ENCODE measurements around the gene GMEB1.
"Not testable (repeated sequence)": the region's sequence is repeated elsewhere in the genome, so short reads cannot be mapped to it uniquely, and the experiment has no call there.

GMEB1 gene

DNA sequence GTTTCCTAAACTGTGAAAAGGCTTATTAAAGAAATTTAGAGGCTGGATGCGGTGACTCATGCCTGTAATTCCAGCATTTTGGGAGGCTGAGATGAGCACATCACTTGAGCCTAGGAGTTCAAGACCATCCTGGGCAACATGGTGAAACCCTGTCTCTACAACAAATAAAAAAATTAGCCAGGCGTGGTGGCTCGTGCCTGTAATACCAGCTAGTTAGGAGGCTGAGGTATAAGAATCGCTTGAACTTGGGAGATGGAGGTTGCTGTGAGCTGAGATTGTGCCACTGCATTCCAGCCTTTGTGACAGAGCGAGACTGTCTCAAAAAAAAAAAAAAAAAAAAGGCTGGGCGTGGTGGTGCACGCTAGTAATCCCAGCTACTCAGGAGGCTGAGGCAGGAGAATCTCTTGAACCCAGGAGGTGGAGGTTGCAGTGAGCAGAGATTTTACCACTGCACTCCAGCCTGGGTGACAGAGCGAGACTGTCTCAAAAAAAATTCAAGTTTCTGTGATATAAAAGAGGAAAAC lies 82.2 kb downstream of the GMEB1 start:
- peak; percentile 87 to 91 for DNase-seq
- not testable (repeated sequence) for H2BK12ac ChIP-seq (ENCODE audit: low read length); H2AK5ac ChIP-seq (ENCODE audit: low read length); H4K12ac ChIP-seq (ENCODE audit: low read depth, low read length); H3K9me3 ChIP-seq (ENCODE audit: insufficient read depth, low read depth, low read length); H3K4me3 ChIP-seq (ENCODE audit: low read depth, low read length); H2BK120ac ChIP-seq (ENCODE audit: insufficient read depth, low read length, poor library complexity); H3K18ac ChIP-seq (ENCODE audit: low read length); H4K8ac ChIP-seq (ENCODE audit: low read depth, low read length); H3K14ac ChIP-seq (ENCODE audit: low read length); H3K9ac ChIP-seq (ENCODE audit: low read length); H3K4me2 ChIP-seq (ENCODE audit: low read length); H3K27me3 ChIP-seq (ENCODE audit: insufficient read depth, low read length); H2AFZ ChIP-seq (ENCODE audit: insufficient read depth, low read length, poor library complexity); H3K79me1 ChIP-seq (ENCODE audit: low read length); H3K23ac ChIP-seq (ENCODE audit: low read length); H4K91ac ChIP-seq (ENCODE audit: low read depth, low read length); H3K4me1 ChIP-seq (ENCODE audit: control insufficient read depth in 1 of 2, insufficient read depth in 2 of 2, low read length in 2 of 2); H2BK5ac ChIP-seq (ENCODE audit: low read depth, low read length, poor library complexity)
- no CpG with 5 or more reads among the region's 8 CpGs for WGBS (ENCODE audit: extremely low coverage, insufficient coverage, insufficient read length)
- H3K79me2 ChIP-seq (ENCODE audit: control insufficient read depth, insufficient read depth, low read length, poor library complexity): peaks cover 15% of the 10 kb centered on the region
- peak overlapping the region; percentile 98 for H3K4ac ChIP-seq (ENCODE audit: low read depth, low read length)
- H3K36me3 ChIP-seq (ENCODE audit: control insufficient read depth in 1 of 2, insufficient read depth in 2 of 2, low read length in 2 of 2): peaks cover 26 to 28% of the 10 kb centered on the region in 2 experiments
- peak overlapping the region; percentile 10 for H3K27ac ChIP-seq (ENCODE audit: low read depth, low read length)

DNA sequence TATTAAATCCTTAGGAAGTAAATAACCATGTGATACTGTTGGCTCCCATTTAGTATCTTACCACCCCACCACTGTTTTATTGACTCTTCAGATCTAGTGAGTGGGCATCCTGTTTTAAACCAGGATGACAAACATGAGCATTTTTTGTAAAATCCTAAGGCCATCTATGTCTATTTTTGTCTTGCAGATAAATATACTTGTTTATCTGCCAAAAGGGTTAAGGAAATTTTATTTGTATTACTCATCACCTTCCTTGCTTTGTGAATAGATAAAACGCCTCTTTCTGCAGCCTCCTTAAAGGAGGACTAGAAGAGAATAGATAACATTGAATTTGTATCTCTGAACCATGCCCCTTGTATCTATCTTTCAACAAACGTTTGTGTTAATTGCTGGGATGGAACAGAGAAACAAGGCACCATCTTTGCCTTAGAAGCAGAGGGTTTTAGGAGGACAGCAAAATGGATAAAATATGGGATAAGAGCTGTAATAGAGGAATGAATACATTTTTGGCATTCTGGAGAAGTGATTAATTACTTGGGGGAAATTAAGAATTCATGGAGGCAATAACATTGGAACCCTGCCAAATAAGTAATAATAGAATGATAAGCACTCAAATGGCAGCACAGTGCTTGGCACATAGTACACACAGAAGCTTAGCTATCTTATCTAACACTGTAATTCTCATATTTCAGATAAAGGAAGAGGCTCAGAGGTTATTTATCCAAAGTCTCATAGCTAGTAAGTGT lies 82.9 kb downstream of the GMEB1 start:
- no peaks in the 10 kb centered on the region for H3K27me3 ChIP-seq (ENCODE audit: insufficient read depth, low read length)
- peak overlapping the region; percentile 10 for H3K27ac ChIP-seq (ENCODE audit: low read depth, low read length)
- H3K14ac ChIP-seq (ENCODE audit: low read length): no peak overlapping the region
- H3K9ac ChIP-seq (ENCODE audit: low read length): no peak overlapping the region
- H2BK5ac ChIP-seq (ENCODE audit: low read depth, low read length, poor library complexity): no peak overlapping the region
- H4K91ac ChIP-seq (ENCODE audit: low read depth, low read length): no peak overlapping the region
- no peaks in the 10 kb centered on the region for H3K79me1 ChIP-seq (ENCODE audit: low read length)
- no peak overlapping the region for H2BK12ac ChIP-seq (ENCODE audit: low read length)
- H4K8ac ChIP-seq (ENCODE audit: low read depth, low read length): no peak overlapping the region
- H3K4me2 ChIP-seq (ENCODE audit: low read length): no peak overlapping the region
- peaks cover 24 to 26% of the 10 kb centered on the region in 2 experiments for H3K36me3 ChIP-seq (ENCODE audit: control insufficient read depth in 1 of 2, insufficient read depth in 2 of 2, low read length in 2 of 2)
- peak in 1 of 2 donors; percentile 41 for DNase-seq
- H3K23ac ChIP-seq (ENCODE audit: low read length): no peak overlapping the region
- no peak overlapping the region for H4K12ac ChIP-seq (ENCODE audit: low read depth, low read length)
- H2AFZ ChIP-seq (ENCODE audit: insufficient read depth, low read length, poor library complexity): no peak overlapping the region
- no CpG with 5 or more reads among the region's 2 CpGs for WGBS (ENCODE audit: extremely low coverage, insufficient coverage, insufficient read length)
- no peak overlapping the region for H3K4me3 ChIP-seq (ENCODE audit: low read depth, low read length)
- H2AK5ac ChIP-seq (ENCODE audit: low read length): no peak overlapping the region
- peaks cover 0 to 4% of the 10 kb centered on the region in 2 experiments for H3K4me1 ChIP-seq (ENCODE audit: control insufficient read depth in 1 of 2, insufficient read depth in 2 of 2, low read length in 2 of 2)
- H3K18ac ChIP-seq (ENCODE audit: low read length): no peak overlapping the region
- H3K9me3 ChIP-seq (ENCODE audit: insufficient read depth, low read depth, low read length): no peaks in the 10 kb centered on the region
- H2BK120ac ChIP-seq (ENCODE audit: insufficient read depth, low read length, poor library complexity): no peak overlapping the region
- peak overlapping the region; percentile 98 for H3K4ac ChIP-seq (ENCODE audit: low read depth, low read length)
- H3K79me2 ChIP-seq (ENCODE audit: control insufficient read depth, insufficient read depth, low read length, poor library complexity): peaks cover 12% of the 10 kb centered on the region

DNA sequence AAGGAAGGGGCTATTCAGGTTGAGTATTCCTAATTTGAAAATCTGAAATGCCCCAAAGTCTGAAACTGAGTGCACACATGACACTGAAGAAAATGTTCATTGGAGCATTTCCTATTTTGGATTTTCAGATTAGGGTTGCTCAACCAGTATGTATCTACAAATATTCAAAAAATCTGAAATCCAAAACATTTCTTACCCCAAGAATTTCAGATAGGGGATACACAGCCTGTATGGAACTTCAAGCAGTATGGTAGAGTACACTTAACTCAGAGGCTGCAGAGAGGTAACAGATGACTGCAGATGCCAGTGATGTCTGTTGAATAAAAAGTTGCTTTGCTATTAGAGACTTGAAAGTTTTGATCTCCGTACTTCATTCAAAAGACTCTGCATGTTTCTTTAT lies 87.1 kb downstream of the GMEB1 start:
- Histone ChIP-seq H3K9me3 (ENCODE audit: insufficient read depth, low read depth, low read length) (no peaks in the 10 kb centered on the region), H3K4ac (ENCODE audit: low read depth, low read length) (no peak overlapping the region), H2BK12ac (ENCODE audit: low read length) (no peak overlapping the region), H3K9ac (ENCODE audit: low read length) (no peak overlapping the region), H3K79me1 (ENCODE audit: low read length) (no peaks in the 10 kb centered on the region), H3K4me2 (ENCODE audit: low read length) (no peak overlapping the region), H3K4me3 (ENCODE audit: low read depth, low read length) (no peak overlapping the region), H2BK5ac (ENCODE audit: low read depth, low read length, poor library complexity) (no peak overlapping the region), H3K18ac (ENCODE audit: low read length) (no peak overlapping the region), H2AK5ac (ENCODE audit: low read length) (no peak overlapping the region), H3K27me3 (ENCODE audit: insufficient read depth, low read length) (no peaks in the 10 kb centered on the region), H3K4me1 (ENCODE audit: control insufficient read depth in 1 of 2, insufficient read depth in 2 of 2, low read length in 2 of 2) (peaks cover 0 to 2% of the 10 kb centered on the region in 2 experiments), H4K8ac (ENCODE audit: low read depth, low read length) (no peak overlapping the region), H2AFZ (ENCODE audit: insufficient read depth, low read length, poor library complexity) (no peak overlapping the region), H3K36me3 (ENCODE audit: control insufficient read depth in 1 of 2, insufficient read depth in 2 of 2, low read length in 2 of 2) (peaks cover 25 to 29% of the 10 kb centered on the region in 2 experiments), H4K12ac (ENCODE audit: low read depth, low read length) (no peak overlapping the region), H3K23ac (ENCODE audit: low read length) (no peak overlapping the region), H2BK120ac (ENCODE audit: insufficient read depth, low read length, poor library complexity) (no peak overlapping the region), H4K91ac (ENCODE audit: low read depth, low read length) (no peak overlapping the region), H3K79me2 (ENCODE audit: control insufficient read depth, insufficient read depth, low read length, poor library complexity) (peaks cover 14% of the 10 kb centered on the region), H3K27ac (ENCODE audit: low read depth, low read length) (no peak overlapping the region), H3K14ac (ENCODE audit: low read length) (no peak overlapping the region)
- no peak for DNase-seq
- no CpG with 5 or more reads among the region's 1 CpG for WGBS (ENCODE audit: extremely low coverage, insufficient coverage, insufficient read length)

DNA sequence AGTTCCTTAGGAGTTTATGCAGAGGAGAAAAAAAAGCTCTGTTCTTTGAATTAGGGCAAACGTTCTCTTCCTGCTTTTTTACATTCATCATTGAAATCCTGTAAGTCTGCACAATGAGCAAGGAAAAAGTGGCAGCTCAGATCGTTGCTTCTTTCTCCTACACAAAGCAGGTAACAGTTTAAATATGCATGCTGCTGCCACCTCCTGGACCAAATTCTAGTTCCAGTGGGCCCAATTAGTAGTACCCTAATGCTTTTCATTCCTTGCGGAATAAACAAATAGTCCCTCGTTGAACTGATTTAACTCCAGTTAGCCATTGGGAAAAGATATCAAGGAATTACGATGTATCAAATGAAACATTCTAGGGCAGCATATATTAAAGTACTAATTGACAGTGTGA lies 88.3 kb downstream of the GMEB1 start:
- Histone ChIP-seq H2AK5ac (ENCODE audit: low read length) (no peak overlapping the region), H3K27me3 (ENCODE audit: insufficient read depth, low read length) (no peaks in the 10 kb centered on the region), H4K91ac (ENCODE audit: low read depth, low read length) (no peak overlapping the region), H3K4me1 (ENCODE audit: control insufficient read depth in 1 of 2, insufficient read depth in 2 of 2, low read length in 2 of 2) (no peaks in the 10 kb centered on the region), H3K27ac (ENCODE audit: low read depth, low read length) (no peak overlapping the region), H2BK120ac (ENCODE audit: insufficient read depth, low read length, poor library complexity) (no peak overlapping the region), H4K12ac (ENCODE audit: low read depth, low read length) (no peak overlapping the region), H3K4ac (ENCODE audit: low read depth, low read length) (peak overlapping the region; percentile 34), H2BK12ac (ENCODE audit: low read length) (no peak overlapping the region), H2BK5ac (ENCODE audit: low read depth, low read length, poor library complexity) (no peak overlapping the region), H3K23ac (ENCODE audit: low read length) (no peak overlapping the region), H3K4me3 (ENCODE audit: low read depth, low read length) (no peak overlapping the region), H3K18ac (ENCODE audit: low read length) (no peak overlapping the region), H3K9me3 (ENCODE audit: insufficient read depth, low read depth, low read length) (no peaks in the 10 kb centered on the region), H4K8ac (ENCODE audit: low read depth, low read length) (no peak overlapping the region), H3K79me1 (ENCODE audit: low read length) (no peaks in the 10 kb centered on the region), H3K9ac (ENCODE audit: low read length) (no peak overlapping the region), H2AFZ (ENCODE audit: insufficient read depth, low read length, poor library complexity) (no peak overlapping the region), H3K4me2 (ENCODE audit: low read length) (no peak overlapping the region), H3K14ac (ENCODE audit: low read length) (no peak overlapping the region), H3K79me2 (ENCODE audit: control insufficient read depth, insufficient read depth, low read length, poor library complexity) (peaks cover 13% of the 10 kb centered on the region), H3K36me3 (ENCODE audit: control insufficient read depth in 1 of 2, insufficient read depth in 2 of 2, low read length in 2 of 2) (peaks cover 29 to 33% of the 10 kb centered on the region in 2 experiments)
- DNase-seq: no peak
- no CpG with 5 or more reads among the region's 5 CpGs for WGBS (ENCODE audit: extremely low coverage, insufficient coverage, insufficient read length)

Measured in trophoblast cell (in vitro differentiated cells and primary cell).